ENCODE measurements around the gene IL1RAPL2. TPM values are rescaled to one million over a fixed set of nuclear protein-coding genes. Genes with fewer than 3 reads are reported as not detected.

The IL1RAPL2 gene
- total and polyA plus RNA-seq, 2 of the 4 experiments (the other 2 are of a cell fraction), result 0.03 TPM; not detected in 1

DNA sequence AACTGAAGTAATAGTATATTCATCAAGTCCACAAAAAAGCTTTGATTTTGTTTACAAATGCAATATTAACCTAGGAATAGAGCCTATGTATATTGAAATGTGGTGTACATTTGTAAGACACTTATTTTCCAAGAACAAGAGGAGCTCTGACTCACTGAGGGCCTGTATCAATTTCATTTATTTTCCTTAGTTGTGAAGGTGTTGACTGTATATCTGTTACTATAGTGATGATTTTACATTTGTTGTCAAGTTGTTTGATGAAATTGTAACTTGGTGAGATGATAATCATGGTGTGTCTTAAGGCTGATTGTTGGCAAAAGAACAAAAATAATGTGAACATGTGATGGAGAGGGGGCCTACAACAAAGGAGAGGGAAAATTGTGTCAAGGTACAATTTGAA, 929.4 kb downstream of the IL1RAPL2 start:
- no peaks in the 10 kb centered on the region for H4K20me1 ChIP-seq (ENCODE audit: insufficient read depth, low read length)
- no peak overlapping the region for H2BK20ac ChIP-seq (ENCODE audit: low read depth, low read length)
- no peak overlapping the region for H4K5ac ChIP-seq (ENCODE audit: low read depth, low read length)
- no peaks in the 10 kb centered on the region for H3K27me3 ChIP-seq (ENCODE audit: control insufficient read depth, insufficient read depth, low read length)
- no peak overlapping the region for H3K56ac ChIP-seq (ENCODE audit: extremely low read depth, insufficient read depth, low read length)
- H4K91ac ChIP-seq (ENCODE audit: insufficient read depth, low read depth, low read length), result no peak overlapping the region
- H3K27ac ChIP-seq (ENCODE audit: insufficient read depth, low read length), result no peak overlapping the region
- BruUV-seq (replicated peaks), result no TSS peak
- H3K36me3 ChIP-seq (ENCODE audit: control insufficient read depth, insufficient read depth, low read length), result no peaks in the 10 kb centered on the region
- H3K4ac ChIP-seq (ENCODE audit: low read depth, low read length), result no peak overlapping the region
- no peak overlapping the region for H2AK5ac ChIP-seq (ENCODE audit: low read depth, low read length)
- H3K9me3 ChIP-seq (ENCODE audit: control insufficient read depth, insufficient read depth, low read length), result peaks cover 3% of the 10 kb centered on the region; the same call in 1 of the 2 replicates
- TF ChIP-seq MAFK (IDR thresholded peaks at IDR 0.05; ENCODE audit: low read depth, low read length) (no peak), BHLHE40 (IDR thresholded peaks at IDR 0.05; ENCODE audit: low read depth, low read length) (no peak), RCOR1 (IDR thresholded peaks at IDR 0.05; ENCODE audit: insufficient replicate concordance, low read length) (no peak), POLR2A (IDR thresholded peaks at IDR 0.05; ENCODE audit: low read depth, low read length) (no peak)
- TF ChIP-seq, protein P1, sequence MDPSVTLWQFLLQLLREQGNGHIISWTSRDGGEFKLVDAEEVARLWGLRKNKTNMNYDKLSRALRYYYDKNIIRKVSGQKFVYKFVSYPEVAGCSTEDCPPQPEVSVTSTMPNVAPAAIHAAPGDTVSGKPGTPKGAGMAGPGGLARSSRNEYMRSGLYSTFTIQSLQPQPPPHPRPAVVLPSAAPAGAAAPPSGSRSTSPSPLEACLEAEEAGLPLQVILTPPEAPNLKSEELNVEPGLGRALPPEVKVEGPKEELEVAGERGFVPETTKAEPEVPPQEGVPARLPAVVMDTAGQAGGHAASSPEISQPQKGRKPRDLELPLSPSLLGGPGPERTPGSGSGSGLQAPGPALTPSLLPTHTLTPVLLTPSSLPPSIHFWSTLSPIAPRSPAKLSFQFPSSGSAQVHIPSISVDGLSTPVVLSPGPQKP (IDR thresholded peaks at IDR 0.05; ENCODE audit: borderline replicate concordance, low read depth, low read length), result no peak
- H3K9me1 ChIP-seq (ENCODE audit: insufficient read depth, low read length), result no peaks in the 10 kb centered on the region
- H2BK15ac ChIP-seq (ENCODE audit: low read depth, low read length), result no peak overlapping the region
- H3K14ac ChIP-seq (replicated peaks; ENCODE audit: low read depth, low read length), result no peak overlapping the region
- no peak overlapping the region for H3K18ac ChIP-seq (ENCODE audit: low read depth, low read length)
- H3K9ac ChIP-seq (ENCODE audit: low read depth, low read length), result no peak overlapping the region
- no peaks in the 10 kb centered on the region for H3K4me1 ChIP-seq (ENCODE audit: control insufficient read depth, insufficient read depth, low read length)
- no peak overlapping the region for H4K8ac ChIP-seq (ENCODE audit: low read depth in 2 of 2, low read length in 2 of 2)
- H3K79me1 ChIP-seq (ENCODE audit: low read depth in 1 of 2, low read length in 2 of 2), result no peaks in the 10 kb centered on the region
- in situ Hi-C loops (cut with MboI; ENCODE audit: low sequenced_read_pairs), result no loop called here
- POLR2A ChIA-PET (ENCODE audit: unreplicated experiment), result no interaction called here
- H3K23ac ChIP-seq (ENCODE audit: low read depth, low read length), result no peak overlapping the region
- intact Hi-C loops (cut with micrococcal nuclease), result no loop called here
- CTCF ChIA-PET, result no interaction called here
- ATAC-seq (ENCODE audit: low read depth) (no peak), DNase-seq (no peak)
- no peak overlapping the region for H3K4me3 ChIP-seq (ENCODE audit: insufficient read depth, low read depth, low read length)
- no peak overlapping the region for H2BK120ac ChIP-seq (ENCODE audit: low read depth, low read length)
- H2BK5ac ChIP-seq (ENCODE audit: low read depth, low read length, poor library complexity, severe bottlenecking), result no peak overlapping the region
- no peak overlapping the region for H3K4me2 ChIP-seq (ENCODE audit: low read depth, low read length)
- no peak overlapping the region for H2AK9ac ChIP-seq (replicated peaks; ENCODE audit: low read depth, low read length, poor library complexity)
- dilution Hi-C loops (cut with HindIII; ENCODE audit: low sequenced_read_pairs, unreplicated experiment), result no loop called here
- H2AFZ ChIP-seq (replicated peaks; ENCODE audit: low read length, poor library complexity), result no peak overlapping the region
